Hippocampal formation (tissue), 2 donors: ENCODE measurements around the gene BAHCC1.

Experiments
- DNase-seq, 2 donors: peaks; one replicate each; lab custom pipeline; 2025; lab: John Stamatoyannopoulos, UW

Gene BAHCC1

DNA sequence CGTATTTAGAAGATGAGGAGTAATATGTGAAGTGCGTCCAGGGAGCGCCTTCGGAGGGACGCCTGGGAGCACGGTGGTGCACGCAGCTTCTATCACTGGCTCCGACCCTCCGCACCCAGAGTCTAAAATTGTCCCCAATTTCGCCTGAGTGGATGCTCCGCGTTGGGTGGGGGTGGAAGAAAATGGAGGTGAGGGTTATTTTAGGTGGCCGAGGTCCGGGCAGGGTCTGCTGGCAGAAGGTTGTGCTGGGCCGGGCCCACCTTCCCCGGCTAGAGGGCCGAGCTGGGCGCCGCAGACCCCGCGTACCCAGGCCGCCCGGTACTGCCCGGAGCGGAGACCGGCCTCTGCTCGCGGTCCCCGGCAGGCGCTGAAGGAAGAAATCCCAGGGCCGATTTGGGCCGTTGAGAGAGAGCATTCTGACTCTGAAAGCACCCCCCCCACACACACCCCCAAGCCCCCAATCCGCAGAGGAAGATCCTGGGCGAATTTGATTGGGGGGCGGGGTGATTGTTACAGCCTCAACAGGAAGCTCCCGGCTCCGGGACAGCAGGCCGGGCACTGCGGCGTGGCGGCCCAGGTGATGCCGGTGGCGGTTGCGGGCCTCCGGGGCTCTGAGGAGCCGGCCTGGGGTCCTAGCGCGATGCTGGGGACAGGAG is 3.0 kb downstream of the BAHCC1 start:
- peak in 1 of 2 donors; percentile 24 for DNase-seq

DNA sequence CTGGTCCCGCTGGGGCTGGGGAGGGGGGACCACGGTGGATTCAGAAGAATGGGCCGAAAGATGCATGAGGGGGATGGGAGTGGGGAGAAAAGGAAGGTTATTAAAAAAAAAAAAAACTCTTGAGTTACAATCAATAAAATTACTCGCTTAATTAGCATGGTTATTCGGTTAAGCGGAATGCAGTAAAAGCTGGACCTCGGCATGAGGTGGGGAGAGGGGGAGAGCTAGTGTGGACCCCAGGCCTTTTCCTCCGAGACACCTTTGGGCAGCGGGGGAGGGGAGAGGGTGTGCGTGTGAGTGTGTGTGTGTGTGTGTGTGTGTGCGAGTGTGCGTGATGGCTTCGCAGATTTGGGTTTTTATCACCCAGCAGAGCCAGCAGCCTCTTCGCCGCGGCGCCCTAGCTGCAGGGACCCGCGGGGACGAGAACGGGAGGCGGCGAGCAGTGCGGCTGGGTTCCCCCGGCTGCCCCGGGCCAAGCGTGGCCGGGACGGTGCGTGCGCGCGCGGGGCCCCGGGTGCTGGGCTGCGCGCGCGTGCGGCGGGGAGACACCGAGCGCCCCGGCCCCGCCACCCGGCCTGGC is 3.7 kb downstream of the BAHCC1 start:
- DNase-seq = no peak

- DNase-seq = no peak
These were observed 4.4 kb downstream of the BAHCC1 start for GRCh38 chr17:81399481-81400153.

DNA sequence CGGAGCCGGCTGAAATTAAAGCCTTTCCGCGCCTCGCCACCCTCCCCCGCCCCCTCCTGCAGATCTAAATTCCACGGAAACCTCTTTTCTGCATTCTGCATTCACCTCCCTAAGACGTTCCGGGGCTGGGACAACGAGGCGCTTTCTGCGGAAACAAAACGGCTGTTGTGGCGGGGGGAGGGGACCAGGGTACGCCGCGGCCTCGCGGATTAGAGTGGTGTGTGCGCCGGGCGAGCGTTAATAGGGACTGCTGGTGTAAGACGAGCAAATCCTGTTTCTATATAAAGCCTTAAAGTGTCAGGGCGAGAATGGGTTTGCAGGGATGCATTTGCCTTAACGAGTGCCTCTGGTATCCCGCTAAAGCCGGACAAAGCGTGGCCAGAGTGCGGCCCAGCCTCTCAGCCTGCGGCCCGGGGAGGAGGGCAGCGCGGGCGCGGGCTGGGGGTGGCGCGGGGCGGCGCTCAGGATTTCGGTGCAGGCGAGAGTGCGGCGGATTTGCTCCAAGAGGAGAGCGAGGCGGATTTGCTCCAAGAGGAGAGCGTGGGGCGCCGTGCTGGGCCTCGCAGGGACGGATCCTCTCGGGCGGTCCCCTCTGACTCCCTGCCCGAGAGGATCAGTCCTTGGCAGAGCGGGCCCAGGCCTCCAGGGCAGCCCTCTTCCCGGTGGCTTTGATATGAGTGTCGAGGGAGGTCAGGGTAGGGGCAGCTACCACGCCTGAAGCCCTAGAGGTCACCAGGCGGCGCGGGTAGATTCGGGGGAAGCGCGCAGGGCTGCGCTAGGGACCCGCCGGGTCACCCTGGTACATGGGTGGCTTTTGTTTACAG is 5.1 kb downstream of the BAHCC1 start:
- DNase-seq = peak; percentile 45 to 56

GRCh38 chr17:81400996-81401722 is 5.9 kb downstream of the BAHCC1 start:
- no peak for DNase-seq

DNA sequence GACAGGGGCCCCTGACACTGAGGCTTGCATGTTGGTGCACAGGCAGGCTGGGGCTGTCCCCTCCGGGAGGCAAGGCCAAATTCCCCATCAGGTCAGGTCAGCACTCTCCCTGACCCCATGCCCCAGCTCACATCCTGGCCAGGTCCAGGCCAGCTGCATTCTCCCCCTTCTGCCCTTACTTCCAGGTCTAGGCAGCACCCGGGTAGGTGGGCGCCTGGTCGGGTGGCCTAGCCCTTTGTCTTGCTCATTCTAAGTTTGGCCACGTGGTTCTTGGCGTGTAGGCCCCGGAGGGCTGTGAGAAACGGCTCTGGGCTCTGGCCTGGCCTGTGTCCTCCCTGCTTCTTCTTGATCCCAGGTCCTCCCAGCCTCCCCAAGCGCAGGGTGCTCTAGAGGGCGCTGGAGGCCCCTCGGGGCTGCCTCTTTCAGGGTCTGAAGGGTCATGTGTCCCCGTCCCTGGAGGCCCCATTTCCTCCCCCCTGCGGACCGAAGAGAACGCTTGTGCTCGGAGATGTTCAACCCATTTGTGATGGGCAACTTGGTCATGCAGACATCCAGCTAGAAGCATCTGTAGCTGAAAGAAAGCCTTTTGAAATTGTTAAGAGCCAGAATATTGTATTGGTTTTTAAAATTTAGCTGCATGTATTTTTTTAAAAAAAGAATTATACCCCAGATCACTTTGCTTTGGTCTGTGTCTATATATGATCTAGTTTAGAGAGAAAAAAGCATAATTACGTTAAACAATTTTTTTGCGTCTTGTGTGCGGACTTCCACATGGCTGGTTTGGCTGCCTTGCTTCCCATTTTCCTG is 6.7 kb downstream of the BAHCC1 start:
- peak in 1 of 2 donors; percentile 52 for DNase-seq

- no peak for DNase-seq
These were observed 7.3 kb downstream of the BAHCC1 start for GRCh38 chr17:81402530-81402941.

DNA sequence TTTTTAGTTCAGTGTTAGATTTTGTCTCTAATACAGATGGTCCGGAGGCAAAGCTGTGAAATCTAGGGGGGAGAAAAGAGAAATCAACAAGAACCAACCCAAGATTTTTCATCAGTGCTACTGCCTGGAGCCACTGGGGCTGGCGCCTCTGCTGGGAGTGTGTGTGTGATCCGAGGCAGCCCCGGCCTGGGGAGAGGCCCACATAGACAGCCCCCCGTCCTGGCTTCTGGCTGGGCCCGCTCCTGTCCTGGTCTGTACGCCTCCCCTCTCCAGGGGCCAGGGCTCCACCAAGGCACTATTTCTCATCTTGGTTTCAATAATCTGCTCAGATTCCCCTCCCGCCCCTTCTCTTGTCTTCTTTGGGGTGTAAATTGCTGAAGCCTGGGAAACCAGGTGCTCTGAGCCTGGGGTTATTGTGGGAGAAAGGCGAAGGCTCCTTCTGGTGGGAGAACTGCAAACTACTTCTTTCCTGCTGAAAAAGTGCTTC is 7.8 kb downstream of the BAHCC1 start:
- DNase-seq = no peak

GRCh38 chr17:81403671-81404534 is 8.6 kb downstream of the BAHCC1 start:
- DNase-seq = no peak

GRCh38 chr17:81404558-81405165 is 9.4 kb downstream of the BAHCC1 start:
- no peak for DNase-seq

GRCh38 chr17:81405411-81405872 is 10.2 kb downstream of the BAHCC1 start:
- DNase-seq = no peak

GRCh38 chr17:81406117-81406953 is 11.1 kb downstream of the BAHCC1 start:
- DNase-seq = no peak

DNA sequence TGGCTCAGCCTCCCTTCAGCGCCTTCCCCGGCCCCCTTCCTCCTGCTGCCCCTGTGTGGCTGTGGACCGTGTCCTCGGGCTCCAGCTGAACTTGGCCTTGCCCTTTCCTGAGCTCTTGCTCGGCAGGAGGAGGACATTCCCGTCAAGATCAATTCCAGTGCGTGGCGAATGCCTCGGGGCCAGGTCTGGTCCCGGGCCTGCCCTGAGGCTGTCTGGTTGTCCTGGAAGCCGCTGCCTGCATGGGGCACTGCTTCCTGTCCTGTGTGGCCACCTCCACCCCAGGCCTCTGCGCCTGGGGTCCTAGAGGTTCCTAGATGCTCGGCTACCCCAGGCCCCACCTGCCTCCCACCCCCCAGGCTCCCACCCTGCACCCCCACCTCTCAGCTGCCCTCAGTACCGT is 12.8 kb downstream of the BAHCC1 start:
- DNase-seq = no peak

GRCh38 chr17:81409190-81409935 is 14.1 kb downstream of the BAHCC1 start:
- DNase-seq = no peak

DNA sequence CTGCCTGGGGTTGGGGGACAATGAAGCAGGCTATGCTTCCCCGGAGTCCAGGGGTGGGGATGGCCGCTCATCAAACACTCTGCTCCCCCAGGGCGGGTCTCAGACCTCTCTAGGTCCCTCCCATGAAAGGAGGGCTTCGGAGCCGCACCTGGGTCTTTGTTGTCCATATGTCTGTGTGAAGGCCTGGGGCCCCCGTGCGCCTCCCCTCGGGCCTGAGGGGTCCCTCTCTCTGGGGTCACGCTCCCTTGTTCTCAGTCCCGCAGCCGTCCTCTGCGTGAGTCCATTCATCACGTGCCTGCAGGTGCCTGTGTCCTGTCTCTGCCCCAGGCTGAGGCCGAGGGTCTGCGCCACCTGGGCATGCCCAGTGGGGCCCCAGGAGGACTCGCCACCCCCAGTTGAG is 15.6 kb downstream of the BAHCC1 start:
- no peak for DNase-seq

DNA sequence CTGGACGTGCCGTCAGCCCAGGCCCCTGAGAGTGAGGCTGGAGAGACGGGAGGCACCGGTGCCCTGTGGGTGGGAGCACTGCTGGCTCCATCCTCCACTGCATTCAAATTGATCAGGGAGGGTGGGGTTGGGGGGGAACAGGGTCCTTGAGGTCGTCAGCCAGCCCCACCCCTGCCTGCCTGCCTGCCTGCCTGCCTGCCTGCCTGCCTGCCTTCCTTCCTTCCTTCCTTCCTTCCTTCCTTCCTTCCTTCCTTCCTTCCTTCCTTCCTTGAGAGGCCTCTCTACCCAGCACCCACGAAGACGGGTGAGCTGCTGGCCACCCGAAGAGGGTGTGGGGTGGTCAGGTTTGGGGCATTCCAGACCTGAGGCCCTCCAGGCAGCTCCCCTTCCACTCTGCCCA is 16.0 kb downstream of the BAHCC1 start:
- DNase-seq = no peak

DNA sequence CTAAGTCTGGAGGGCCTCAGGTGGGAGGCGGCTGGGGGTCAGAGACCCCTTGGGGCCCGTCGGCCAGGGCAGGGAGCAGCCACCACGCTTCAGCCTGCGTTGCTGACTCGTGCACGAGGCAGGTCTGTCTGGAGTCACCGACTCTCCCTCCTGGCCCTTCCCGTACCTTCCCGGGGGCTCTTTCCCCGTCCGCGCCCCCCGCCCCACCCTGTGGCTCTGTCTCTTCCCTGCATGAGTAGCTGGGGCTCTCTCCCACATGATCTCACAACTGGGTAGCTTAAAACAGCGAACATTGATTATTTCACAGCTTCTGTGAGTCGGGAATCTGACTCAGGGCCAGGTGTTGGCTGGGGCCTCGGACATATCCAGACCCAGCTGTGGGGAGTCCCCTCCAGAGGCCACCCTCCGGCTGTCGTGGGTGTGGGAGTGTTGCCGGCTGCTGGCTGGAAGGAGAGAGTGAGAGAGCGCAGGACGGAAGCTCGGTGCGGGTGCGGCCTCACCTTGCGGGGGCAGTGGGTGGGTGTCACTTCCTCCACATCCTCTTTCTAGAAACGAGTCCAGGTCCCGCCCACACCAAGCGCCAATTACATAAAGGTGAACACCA is 17.3 kb downstream of the BAHCC1 start:
- DNase-seq = no peak
